HG03280 (cell line): ENCODE measurements around the gene CLMN.
A peak's percentile ranks its signal among the peaks of the same experiment; 100 is the strongest.

Source experiments
- ATAC-seq: cut with Tn5 transposase; IDR thresholded peaks from one replicate; pipeline ENCODE4 v1.9.1; 2021; ENCODE audit warnings: mild to moderate bottlenecking, moderate library complexity; ENCODE audit not compliant: unreplicated experiment

Gene CLMN

DNA sequence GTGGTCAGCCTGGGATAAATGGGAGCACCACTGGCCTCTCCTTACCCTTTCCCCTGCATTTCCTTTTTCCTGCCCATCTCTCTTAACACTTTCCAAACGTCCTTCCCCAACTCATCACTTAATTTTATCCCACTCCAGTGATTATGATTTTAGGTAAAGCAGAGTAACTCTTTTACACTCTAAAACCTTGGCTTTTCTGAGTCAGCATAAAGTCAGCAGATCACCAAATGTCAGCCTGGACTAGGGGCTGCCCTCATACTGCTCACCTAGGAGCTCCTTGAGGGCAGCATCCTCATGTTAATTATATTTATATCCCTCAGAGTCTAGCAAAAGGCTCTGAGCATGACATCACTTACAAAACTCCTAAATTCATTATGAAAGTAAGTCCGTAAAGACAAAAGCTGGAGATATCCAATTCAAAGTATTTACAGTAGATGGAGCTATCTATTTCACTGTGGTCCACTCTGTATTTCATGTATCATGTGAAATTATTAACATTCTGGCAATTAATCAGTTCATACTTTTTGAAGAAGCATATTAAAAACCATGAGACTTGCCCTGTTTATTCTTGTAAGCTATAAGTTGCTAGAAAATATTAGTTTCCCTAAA lies 145.4 kb downstream of the CLMN start:
- ATAC-seq, result no peak

DNA sequence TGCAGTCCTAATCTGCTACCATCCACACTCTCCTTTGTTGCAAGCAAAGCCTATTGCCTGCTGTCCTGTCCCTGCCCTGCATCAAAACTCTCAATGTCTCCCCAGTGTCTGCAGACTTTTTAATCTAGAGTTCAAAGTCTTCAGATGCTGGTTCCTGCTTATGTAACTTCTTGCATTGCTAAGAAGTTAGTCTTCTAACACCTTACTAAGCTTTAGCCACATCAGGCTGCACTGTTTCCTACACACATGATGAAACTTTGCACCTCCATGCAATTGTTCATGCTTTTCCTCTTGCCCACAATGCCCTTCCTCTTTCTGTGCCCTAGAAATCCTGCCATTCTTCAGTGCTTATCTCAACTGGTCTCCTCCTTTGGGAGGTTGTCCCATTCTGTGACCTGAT lies 146.2 kb downstream of the CLMN start:
- ATAC-seq, result no peak

GRCh38 chr14:95167177-95167576 lies 152.5 kb downstream of the CLMN start:
- ATAC-seq, result no peak

- ATAC-seq, result no peak
These were observed 154.2 kb downstream of the CLMN start for GRCh38 chr14:95165517-95165916.

DNA sequence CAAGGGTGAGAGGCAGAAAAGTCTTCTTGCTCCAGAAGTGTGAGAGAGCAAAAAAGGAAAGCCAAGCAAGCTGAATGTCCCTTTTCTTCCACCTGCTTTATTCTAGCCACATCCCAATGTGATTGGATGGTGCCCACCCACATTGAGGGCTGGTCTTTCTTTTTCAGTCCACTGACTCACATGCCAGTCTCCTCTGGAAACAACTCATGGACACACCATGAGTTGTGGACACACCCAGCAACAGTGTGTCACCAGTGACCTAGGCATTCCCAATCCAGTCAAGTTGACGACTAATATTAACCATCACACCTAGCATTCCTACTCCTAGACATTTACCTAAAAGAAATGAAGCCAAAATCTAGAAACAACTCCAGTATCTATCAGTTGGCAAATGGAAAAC lies 155.2 kb downstream of the CLMN start:
- no peak for ATAC-seq

DNA sequence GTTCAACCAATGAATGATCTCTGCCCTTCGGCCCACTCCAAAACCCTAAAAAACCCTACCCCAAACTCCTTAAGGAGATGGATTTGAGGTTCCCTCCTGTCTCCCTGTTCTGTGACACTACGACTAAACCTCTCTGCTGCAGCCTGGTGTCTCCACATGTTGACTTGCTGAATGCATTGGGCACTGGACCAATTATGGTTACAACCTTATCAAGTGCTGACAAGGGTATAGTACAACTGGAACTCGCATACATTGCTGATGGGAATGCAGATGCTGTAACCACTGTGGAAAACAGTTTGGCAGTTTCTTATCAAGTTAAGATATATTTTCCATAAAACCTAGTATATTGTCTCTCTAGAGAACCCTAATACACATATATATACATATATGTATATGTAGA lies 156.0 kb downstream of the CLMN start:
- ATAC-seq, result no peak

- no peak for ATAC-seq
These were observed 156.6 kb downstream of the CLMN start for GRCh38 chr14:95163132-95163531.

GRCh38 chr14:95162641-95163040 lies 157.1 kb downstream of the CLMN start:
- no peak for ATAC-seq

GRCh38 chr14:95157327-95158189 lies 162.2 kb downstream of the CLMN start, which contains the start of gene DICER1:
Gene DICER1 (minus strand): TSS chr14:95157529. CDS start chr14:95133458, 24,071 bp downstream.
- ATAC-seq, result peak; percentile 78

GRCh38 chr14:95157048-95157326 lies 162.7 kb downstream of the CLMN start:
- ATAC-seq, result peak; percentile 28

DNA sequence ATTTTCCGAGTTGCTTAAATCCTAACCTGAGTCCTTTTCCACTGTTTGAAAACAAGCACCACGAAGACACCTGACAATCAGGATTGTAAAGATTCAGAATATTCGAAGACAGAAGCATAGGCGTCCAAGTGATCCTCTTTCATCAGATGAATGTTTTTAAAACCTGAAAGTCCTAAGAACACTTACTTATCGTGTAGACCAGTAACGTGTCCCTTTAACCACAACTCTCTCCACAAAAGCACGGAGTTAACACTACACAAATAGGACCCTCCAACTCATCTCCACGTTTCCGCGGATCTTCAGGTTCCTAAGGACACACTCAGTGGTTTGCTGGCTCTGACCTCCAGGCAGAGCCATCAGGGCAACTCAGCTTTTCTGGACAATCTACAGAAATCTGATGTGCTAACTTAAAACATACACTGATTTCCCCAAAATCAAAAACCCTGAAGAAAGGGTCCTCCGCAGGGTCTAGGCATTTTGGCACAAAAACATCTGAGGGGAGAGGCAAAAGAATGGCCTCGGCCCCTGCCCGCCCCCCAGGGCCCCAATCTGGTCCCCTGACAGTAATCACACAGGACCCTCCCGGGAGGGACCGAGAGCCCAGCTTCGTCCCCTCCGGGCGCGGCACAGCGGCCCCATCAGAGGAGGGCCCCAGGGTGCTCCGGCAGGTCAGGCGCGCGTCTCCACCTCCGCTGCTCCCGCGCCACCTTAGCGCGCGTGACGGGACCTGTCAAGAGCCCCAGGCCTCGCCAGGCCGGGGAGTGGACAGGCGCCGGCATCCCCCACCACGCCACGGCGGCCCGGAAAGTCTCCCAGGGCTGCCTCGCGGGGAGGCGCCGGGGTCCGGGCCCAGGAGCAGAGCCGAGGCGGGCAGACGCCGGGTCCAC lies 163.3 kb downstream of the CLMN start:
- peak; percentile 25 for ATAC-seq

DNA sequence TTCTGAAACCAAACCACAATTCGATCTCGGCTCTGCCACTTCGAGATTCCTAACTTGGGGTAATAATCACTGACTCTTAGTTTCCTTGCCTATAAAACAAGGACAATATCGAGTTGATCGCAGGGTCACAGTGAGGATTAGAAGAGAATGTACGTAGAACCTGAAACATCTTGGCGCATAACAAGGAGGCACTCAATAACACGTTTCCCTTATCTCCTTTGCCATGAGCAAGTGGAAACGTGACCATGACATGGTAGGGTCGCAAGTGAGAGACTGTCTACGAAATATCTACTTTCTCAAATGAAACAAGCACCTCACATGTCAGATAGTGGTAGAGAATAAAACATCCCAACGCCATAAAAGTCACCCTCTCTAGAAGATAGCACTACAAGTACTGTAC lies 164.7 kb downstream of the CLMN start:
- no peak for ATAC-seq

- ATAC-seq, result no peak
These were observed 165.8 kb downstream of the CLMN start for GRCh38 chr14:95153866-95154265.

GRCh38 chr14:95151561-95151960 lies 168.1 kb downstream of the CLMN start:
- no peak for ATAC-seq

GRCh38 chr14:95150910-95151309 lies 168.8 kb downstream of the CLMN start:
- ATAC-seq, result no peak

- ATAC-seq, result no peak
These were observed 170.3 kb downstream of the CLMN start for GRCh38 chr14:95149441-95149840.

DNA sequence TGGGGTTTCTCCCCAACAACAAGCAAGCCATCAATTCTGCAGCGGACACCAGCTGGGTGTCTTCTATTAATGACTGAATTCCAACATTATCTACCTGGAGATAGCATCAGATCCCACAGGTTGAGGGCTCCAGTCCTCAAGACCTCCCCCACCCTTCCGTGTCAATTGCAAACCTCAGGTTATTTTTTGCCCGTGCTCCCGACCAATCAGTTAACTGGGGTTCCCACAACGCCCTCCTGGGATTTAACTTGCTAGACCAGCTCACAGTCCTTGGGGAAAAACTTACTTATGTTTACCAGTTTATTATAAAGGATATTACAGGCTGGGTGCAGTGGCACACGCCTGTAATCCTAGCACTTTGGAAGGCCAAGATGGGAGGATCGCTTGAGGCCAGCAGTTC lies 172.1 kb downstream of the CLMN start:
- ATAC-seq, result no peak

DNA sequence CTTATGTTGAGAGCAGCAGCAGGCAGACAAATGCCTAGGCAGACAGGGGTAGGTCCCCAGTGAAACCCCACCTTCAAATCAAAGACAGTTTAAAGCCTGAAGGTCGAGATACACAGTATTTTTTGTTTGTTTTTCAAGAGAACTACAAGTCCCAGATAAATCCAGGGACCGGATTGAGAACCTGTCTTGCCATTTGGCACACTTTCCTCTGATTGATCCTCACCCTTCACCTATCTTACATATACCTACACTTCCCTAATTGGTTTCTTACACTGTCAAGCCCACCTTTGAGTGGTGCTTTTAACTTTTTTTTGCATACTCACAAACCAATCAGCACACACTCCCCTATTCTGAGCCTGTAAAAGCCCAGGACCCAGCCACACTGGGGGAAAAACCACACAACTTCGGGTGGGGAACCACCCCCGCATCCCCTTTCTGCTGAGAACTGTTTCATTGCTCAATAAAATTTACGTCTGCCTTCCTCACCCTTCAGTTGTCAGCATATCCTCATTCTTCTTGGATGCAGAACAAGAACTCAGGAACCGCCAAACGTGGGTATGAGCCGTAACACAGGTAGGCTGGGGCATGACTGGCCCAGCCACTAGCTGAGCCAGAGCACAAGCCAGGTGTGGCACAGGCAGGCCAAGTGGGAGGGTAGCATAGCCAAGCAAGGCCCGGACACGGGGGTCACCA lies 173.5 kb downstream of the CLMN start:
- ATAC-seq, result no peak

DNA sequence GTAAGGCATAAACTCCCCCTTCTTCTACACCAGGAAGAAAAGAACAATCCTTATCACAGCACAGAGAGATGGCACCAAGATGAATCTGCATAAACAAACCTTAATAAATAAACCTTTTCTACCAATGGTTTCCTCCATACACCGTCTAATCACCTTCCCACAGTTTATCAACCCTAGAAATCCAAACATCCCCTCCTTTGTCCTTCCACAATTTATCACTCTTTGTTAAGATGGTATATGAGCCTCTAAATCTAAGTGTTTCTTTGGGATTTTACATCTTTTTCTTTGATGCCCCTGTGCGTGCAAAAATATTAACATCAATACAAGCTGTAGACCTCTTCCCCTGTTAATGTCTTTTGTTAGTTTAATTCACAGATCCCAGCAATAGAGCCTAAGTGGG lies 174.9 kb downstream of the CLMN start:
- no peak for ATAC-seq

- ATAC-seq, result no peak
These were observed 175.7 kb downstream of the CLMN start for GRCh38 chr14:95143808-95144620.
